VCaP (cell line): ENCODE data around the gene SLC35F4.

Experiments used
- H3K27ac ChIP-seq: fragments of 450-650 bp; 2 replicates; pipeline ENCODE4 v1.5.1; 2017
- TF ChIP-seq, protein P1 (sequence below): fragments of 450-650 bp; conservative IDR thresholded peaks from 2 replicates; pipeline ENCODE4 v1.5.1; 2017; ENCODE audit warnings: mild to moderate bottlenecking, moderate library complexity

Gene SLC35F4

DNA sequence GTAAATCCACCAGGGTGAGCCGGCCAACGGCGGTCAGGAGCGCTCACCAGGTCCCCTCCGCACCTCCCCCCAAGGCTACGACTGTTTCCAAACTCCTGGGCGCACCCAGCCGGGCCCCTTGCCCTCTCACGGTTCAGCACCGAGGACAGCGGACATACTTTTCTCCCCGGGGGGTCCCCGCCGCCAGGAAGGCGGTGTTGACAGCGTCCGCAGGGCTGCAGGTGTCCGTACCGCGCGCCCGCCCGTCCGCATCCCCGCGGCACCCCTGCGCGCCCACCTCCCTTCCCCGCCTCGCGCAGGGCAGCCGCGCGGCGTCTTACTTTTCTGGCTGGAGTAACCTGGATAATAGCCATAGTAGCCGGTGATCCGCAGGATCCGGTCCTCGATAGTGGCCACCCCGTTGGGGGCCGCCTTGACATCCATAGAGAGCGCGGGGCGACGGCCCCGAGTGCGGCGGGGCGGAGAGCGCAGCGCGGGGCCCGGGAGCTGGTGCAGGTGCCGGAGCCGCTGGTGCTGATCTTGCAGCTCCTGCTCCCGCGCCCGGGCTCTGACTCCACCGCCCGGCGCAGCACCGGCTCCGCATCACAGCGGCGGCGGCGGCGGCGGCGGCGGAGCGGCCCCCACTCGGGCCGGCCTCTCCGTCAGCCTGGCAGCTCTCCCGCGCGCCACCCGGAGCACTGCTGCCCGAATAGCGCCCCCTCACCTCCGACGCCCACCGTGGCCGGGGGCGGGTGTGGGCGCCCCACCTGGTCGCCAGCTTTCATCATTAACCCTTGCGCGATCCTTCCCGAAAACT, at the start of gene SLC35F4:
Gene SLC35F4, minus strand, starts transcription at position 690 of the 796 bp plus-strand sequence.
- H3K27ac ChIP-seq = no peak within 1 kb of the TSS
- TF ChIP-seq, protein P1, sequence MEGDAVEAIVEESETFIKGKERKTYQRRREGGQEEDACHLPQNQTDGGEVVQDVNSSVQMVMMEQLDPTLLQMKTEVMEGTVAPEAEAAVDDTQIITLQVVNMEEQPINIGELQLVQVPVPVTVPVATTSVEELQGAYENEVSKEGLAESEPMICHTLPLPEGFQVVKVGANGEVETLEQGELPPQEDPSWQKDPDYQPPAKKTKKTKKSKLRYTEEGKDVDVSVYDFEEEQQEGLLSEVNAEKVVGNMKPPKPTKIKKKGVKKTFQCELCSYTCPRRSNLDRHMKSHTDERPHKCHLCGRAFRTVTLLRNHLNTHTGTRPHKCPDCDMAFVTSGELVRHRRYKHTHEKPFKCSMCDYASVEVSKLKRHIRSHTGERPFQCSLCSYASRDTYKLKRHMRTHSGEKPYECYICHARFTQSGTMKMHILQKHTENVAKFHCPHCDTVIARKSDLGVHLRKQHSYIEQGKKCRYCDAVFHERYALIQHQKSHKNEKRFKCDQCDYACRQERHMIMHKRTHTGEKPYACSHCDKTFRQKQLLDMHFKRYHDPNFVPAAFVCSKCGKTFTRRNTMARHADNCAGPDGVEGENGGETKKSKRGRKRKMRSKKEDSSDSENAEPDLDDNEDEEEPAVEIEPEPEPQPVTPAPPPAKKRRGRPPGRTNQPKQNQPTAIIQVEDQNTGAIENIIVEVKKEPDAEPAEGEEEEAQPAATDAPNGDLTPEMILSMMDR = 0 out of 2 replicates have a peak, but pooled peaks have one; percentile 15

DNA sequence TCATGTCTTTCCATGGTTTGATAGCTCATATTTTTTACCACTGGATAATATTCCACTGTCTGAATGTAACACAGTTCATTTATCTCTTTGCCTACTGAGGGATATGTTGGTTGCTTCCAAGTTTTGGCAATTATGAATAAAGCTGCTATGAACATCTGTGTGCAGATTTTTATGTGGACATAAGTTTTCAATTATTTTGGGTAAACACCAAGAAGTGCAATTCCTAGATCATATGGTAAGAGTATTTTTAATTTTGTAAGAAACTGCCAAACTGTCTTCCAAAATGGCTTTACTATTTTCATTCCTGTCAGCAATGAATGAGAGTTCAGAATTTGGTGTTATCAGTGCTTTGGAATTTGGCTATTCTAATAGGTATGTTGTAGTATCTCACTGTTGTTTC, 43.7 kb upstream of the SLC35F4 start:
- TF ChIP-seq, protein P1 = no peak
- no peak overlapping the region for H3K27ac ChIP-seq

DNA sequence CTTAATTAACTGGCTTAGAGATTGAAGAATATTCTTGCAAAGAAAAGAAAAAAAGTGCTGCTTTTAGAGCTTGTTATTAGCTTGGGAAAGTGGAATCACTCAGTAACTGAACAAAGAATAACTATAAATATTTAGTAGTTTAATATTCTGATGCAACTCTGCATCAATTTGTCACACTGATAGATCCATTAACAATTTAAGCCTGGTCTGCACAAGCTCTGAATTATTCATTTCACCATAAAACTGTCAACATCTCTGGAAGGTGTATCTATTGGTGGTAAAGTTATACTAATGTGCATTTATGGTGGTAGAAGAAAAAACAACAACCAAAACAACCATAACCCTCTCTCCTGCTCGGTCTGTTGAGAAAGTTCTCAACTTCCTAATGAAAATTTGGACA, 38.1 kb upstream of the SLC35F4 start:
- TF ChIP-seq, protein P1 = no peak
- no peak overlapping the region for H3K27ac ChIP-seq

DNA sequence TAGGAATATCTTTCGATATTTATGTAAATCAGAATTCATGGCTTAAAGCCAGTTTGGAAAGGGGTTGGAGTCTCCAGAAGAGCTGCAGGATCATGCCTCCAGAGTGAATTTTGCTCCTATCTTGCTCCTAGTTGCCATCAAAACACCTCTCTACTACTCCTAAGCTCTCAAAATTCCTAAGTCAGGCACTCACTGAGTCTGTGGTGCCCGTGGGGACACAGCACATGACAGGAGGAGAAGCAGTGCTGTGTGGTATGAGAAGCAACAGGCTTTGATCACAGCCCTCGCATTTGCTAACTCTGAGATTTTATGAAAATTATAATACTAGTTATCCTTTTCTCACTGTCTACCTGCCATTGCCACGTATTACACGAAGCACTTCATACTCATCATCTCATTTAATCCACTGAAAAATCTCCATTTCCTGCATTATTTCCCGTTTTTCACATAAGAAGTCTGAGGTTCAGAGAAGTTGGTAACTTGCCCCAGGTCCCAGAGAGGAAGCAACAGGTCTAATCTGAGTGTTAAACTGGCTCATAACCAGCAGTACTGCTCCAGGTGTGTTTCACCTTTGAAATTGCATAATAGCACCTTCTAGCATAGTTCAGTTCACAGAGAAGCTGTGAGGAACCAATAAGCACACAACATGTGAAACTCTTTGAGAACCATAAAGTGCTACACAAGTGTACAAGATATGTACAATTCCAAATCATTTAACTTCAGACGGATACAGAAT, 33.1 kb upstream of the SLC35F4 start:
- TF ChIP-seq, protein P1 = no peak
- H3K27ac ChIP-seq = no peak overlapping the region

DNA sequence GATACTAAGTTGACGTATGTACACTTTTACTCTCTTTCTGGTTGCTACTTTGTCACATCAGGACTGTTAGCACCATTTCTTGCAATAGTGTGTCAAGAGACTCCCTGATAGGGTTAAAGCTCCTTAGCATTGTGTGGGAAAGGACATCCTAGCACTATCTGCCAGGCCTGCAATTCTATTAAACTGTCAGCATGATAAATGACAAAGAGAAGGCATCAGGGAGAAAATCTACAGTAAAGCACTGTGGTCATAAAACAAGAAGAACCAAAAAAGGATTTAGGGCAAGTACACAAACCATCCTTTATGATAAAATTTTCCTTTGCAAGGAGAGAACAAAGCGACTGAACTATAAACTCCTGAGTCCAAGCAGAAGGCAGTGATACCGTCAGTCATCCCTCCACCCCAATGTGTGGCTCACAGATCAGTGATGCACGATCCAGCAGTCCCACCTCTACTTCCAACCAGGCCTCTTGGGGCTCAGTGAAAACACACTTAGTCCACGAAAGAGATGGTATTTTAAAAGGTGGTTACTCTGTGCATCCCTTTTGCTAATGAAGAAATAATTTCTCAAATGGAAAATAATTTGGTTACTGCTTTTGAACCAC, 31.4 kb upstream of the SLC35F4 start:
- H3K27ac ChIP-seq = no peak overlapping the region
- TF ChIP-seq, protein P1 = no peak

DNA sequence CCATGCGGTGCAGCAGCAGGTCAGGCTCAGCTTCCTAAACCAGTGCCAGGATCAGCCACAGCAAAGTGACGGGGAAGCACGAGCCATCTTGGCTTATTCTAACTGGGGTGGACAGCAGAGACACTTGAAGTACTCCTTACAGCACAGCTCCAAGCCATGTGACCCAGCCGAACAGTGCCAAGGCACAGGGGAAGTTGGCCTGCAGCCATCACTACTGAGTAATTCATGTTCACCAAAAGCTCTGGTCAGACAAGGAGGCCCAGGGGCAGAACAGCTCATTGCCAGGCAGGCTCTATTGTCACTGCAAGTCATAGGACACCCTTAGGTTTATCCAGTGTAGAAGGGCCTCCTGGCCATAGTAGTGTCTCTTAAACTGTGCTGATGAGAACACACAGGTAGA, 23.4 kb upstream of the SLC35F4 start:
- peak overlapping the region; percentile 43 for H3K27ac ChIP-seq
- TF ChIP-seq, protein P1 = no peak

DNA sequence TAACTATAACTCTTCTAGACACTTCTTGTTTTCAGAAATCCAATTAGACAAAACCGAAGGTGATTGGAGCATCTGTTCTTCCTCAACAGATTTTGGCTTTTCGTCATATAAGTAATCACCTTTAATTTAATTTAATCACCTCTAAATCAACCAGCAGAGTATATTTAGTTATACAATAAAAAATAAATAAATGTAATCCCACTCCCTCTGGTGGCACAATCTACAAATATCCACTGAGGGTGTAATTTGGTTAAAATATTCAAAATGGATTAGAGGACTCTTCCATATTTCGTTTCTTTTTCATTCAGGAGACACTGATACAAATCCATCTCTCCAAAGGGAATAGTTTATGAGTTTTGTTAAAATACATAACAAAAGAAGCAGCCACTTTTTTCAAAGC, 18.3 kb upstream of the SLC35F4 start:
- TF ChIP-seq, protein P1 = peak; percentile 65
- no peak overlapping the region for H3K27ac ChIP-seq
